RWPE1 (cell line): ENCODE measurements around the gene BTNL9.

Source experiments
- CTCF ChIA-PET: fragments of 350-600 bp; sonication (Branson Sonifier 250); formaldehyde crosslinking; extraction: SDS; loops from one replicate; lab custom pipeline; 2021; lab: Yijun Ruan, JAX
- POLR2A ChIA-PET: fragments of 400-600 bp; formaldehyde crosslinking; extraction: SDS; loops from one replicate; lab custom pipeline; 2020; ENCODE audit warnings: antibody characterized with exemption; ENCODE audit not compliant: low non-redundant PET; lab: Yijun Ruan, JAX
- DNase-seq: peaks from one replicate; pipeline ENCODE4 v3.0.0; 2012; ENCODE audit warnings: low spot score
- H3K27ac ChIP-seq: fragments of 450-650 bp; 2 replicates; pipeline ENCODE4 v1.5.1; 2017
- TF ChIP-seq, protein P1 (sequence below): fragments of 450-650 bp; conservative IDR thresholded peaks from 2 replicates; pipeline ENCODE4 v1.5.1; 2017; ENCODE audit warnings: low read depth, mild to moderate bottlenecking

BTNL9 gene

DNA sequence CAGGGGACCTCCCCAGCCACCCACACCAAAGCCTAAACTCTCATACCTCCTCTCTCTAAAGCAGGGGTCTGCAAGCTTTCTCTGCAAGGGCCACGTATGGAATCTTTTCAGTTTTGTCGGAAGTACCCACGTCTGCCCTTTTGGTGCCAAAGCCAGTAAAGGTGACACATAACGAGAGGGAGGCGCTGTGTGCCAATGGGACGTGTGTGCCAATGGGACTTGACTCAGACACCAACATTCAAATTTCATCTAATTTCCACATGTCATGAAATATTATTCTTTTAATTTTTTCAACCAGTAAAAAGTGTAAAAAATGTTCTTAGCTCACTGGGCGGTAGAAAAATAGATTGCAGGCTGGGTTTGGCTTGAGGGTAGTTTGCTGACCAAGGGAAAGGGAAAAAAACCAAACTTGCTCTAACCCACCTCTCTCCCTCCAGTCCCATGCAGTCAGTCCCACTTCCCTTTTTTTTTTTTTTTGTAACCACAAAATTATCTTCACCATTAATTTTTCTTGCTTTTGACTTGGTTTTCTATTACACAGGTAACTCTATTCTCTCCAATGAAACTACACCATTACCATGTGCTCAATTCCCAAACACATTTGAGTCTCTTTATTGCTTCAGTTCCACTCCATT, 65.4 kb downstream of the BTNL9 start:
- CTCF ChIA-PET: interaction anchor here (0.7 kb wide), 1 partner anchor 83 kb away, joined by 3 read pairs; no protein-coding TSS in a partner anchor
- TF ChIP-seq, protein P1, sequence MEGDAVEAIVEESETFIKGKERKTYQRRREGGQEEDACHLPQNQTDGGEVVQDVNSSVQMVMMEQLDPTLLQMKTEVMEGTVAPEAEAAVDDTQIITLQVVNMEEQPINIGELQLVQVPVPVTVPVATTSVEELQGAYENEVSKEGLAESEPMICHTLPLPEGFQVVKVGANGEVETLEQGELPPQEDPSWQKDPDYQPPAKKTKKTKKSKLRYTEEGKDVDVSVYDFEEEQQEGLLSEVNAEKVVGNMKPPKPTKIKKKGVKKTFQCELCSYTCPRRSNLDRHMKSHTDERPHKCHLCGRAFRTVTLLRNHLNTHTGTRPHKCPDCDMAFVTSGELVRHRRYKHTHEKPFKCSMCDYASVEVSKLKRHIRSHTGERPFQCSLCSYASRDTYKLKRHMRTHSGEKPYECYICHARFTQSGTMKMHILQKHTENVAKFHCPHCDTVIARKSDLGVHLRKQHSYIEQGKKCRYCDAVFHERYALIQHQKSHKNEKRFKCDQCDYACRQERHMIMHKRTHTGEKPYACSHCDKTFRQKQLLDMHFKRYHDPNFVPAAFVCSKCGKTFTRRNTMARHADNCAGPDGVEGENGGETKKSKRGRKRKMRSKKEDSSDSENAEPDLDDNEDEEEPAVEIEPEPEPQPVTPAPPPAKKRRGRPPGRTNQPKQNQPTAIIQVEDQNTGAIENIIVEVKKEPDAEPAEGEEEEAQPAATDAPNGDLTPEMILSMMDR: no peak
- POLR2A ChIA-PET: no interaction called here
- no peak for DNase-seq
- no peak overlapping the region for H3K27ac ChIP-seq

GRCh38 chr5:181107699-181108098, 67.6 kb downstream of the BTNL9 start:
- DNase-seq: no peak
- CTCF ChIA-PET: interaction anchor here (0.6 to 0.8 kb wide), 3 partner anchors 10 to 323 kb away, joined by 3 to 4 read pairs (median 3); partner anchors contain the start of gene MGAT1
- POLR2A ChIA-PET: no interaction called here
- TF ChIP-seq, protein P1: no peak
- H3K27ac ChIP-seq: no peak overlapping the region

DNA sequence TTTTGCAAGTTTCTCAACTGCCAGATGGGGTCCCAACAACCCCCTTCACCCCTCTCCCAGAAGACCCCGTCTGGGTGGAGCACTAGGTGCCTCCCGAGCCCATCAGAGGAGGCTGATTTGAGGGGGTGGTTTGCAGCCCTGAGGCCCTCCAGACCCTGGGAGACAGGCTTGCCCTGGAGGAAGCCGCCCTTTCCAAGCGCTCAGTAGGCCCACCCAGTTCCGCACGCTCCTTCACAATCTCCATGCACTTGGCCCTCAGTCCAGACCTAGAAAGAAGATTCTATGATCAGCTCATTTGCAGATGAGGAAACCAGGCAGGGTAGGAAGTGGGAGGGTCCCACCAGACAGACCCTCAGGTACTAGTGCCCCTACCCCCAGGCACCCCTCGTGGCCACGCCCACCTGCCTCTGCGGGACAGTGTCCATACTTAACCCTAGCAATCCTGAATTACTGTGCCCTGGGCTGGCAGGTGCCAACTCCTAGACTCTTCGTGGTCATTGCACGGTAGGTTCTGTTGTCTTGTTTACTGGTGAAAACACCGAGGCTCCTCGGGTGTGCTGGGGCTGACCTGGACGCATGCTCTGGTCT, 68.6 kb downstream of the BTNL9 start:
- H3K27ac ChIP-seq: no peak overlapping the region
- TF ChIP-seq, protein P1: no peak
- ChIA-PET CTCF (interaction anchor here (0.7 kb wide), 1 partner anchor 9 kb away, joined by 3 read pairs; no protein-coding TSS in a partner anchor), POLR2A (no interaction called here)
- DNase-seq: no peak

DNA sequence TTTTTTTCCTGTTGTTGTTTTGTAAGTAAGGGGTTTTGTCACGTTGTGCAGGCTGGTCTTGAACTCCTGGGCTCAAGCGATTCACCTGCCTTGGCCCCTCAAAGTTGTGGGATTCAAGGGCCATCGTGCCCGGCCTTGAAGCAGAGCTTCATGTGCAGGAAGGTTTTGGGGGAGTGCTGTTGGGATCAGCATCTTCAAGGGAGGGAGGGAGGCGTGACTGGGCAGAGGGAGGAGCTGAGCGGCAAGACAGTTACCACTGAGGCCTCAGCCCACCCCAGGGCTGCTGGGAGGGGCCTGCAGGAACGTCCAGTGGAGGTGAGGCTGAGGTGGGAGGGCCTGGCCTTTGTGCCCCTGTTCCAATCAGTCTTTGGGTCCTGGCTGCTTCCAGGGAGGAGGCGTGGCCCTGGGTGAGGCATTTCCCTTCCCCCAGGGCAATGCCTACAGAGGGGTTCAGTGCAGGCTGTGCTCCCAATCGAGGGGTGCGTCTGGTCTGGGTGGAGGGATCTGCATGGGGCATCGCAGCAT, 69.5 kb downstream of the BTNL9 start:
- ChIA-PET POLR2A (no interaction called here), CTCF (interaction anchor here (0.6 to 0.7 kb wide), 2 partner anchors 23 to 38 kb away, joined by 3 read pairs; partner anchors contain the start of gene OR2V2)
- TF ChIP-seq, protein P1: no peak
- no peak for DNase-seq
- no peak overlapping the region for H3K27ac ChIP-seq

GRCh38 chr5:181111010-181111409, 70.9 kb downstream of the BTNL9 start:
- ChIA-PET CTCF (no interaction called here), POLR2A (no interaction called here)
- H3K27ac ChIP-seq: no peak overlapping the region
- TF ChIP-seq, protein P1: no peak
- no peak for DNase-seq
